GM12891 (cell line): ENCODE data around the gene FHOD1.

ENCODE experiments used
- PAX5 ChIP-seq: IDR thresholded peaks from 2 replicates; pipeline ENCODE4 v1.6.1; 2011; ENCODE audit warnings: low read length, moderate library complexity, mild to moderate bottlenecking; ENCODE audit not compliant: insufficient read depth, severe bottlenecking
- POLR2A ChIP-seq: IDR thresholded peaks from 2 replicates; pipeline ENCODE4 v1.6.1; 2011; ENCODE audit warnings: low read depth, low read length, control low read depth
- POLR2AphosphoS5 ChIP-seq: IDR thresholded peaks from 2 replicates; pipeline ENCODE4 v1.6.1; 2011; ENCODE audit warnings: low read depth, low read length, control low read depth
- POU2F2 ChIP-seq: IDR thresholded peaks from 2 replicates; pipeline ENCODE4 v1.6.1; 2011; ENCODE audit warnings: low read depth, mild to moderate bottlenecking, control low read depth, low read length, moderate library complexity
- SPI1 ChIP-seq: IDR thresholded peaks from 2 replicates; pipeline ENCODE4 v1.6.1; 2011; ENCODE audit warnings: low read depth, low read length, control low read depth

- TF ChIP-seq POLR2AphosphoS5 (peak; percentile 87), POLR2A (peak; percentile 80; the same call in 1 of the 2 replicates), POU2F2 (peak; percentile 76), PAX5 (no peak), SPI1 (peak; percentile 66)
Measured at GRCh38 chr16:67226804-67227566, 20.3 kb downstream of the FHOD1 start, which contains the start of gene TMEM208.
